ENCODE measurements around the gene HPGD. TPM values are rescaled to one million over a fixed set of nuclear protein-coding genes. Genes with fewer than 3 reads are reported as not detected.
A peak's percentile ranks its signal among the peaks of the same experiment; 100 is the strongest.

Gene HPGD
- total and polyA plus RNA-seq, 9 of the 15 experiments (the other 6 are each of a cell fraction or from before 2014, with no cell fraction given): 2.3 to 8.6 (median 4.8) TPM

- TF ChIP-seq ZNF318 (IDR thresholded peaks at IDR 0.05; ENCODE audit: borderline replicate concordance in 1 of 2, low read depth in 1 of 2) (no peak), EP400 (IDR thresholded peaks at IDR 0.05) (no peak), RAD21 (CRISPR knock-in tag; conservative IDR thresholded peaks at IDR 0.05 in 1 of 2, IDR thresholded peaks at IDR 0.05 in 1 of 2) (0 out of 4 replicates have a peak, but pooled peaks of 1 of the 2 experiments have one; percentile 18), TEAD1 (CRISPR knock-in tag; IDR thresholded peaks at IDR 0.05) (no peak), ZNF707 (CRISPR knock-in tag; conservative IDR thresholded peaks at IDR 0.05) (no peak), NRF1 (conservative IDR thresholded peaks at IDR 0.05 in 1 of 2, IDR thresholded peaks at IDR 0.05 in 1 of 2) (peak; percentile 78 to 79), CTCF (IDR thresholded peaks at IDR 0.05 in 2 of 3, conservative IDR thresholded peaks at IDR 0.05 in 1 of 3; ENCODE audit: insufficient read depth in 2 of 3, low read depth in 1 of 3, low read length in 3 of 3) (peak in 1 of 3 experiments; percentile 13; a peak in 1 of 6 replicates), MCM7 (IDR thresholded peaks at IDR 0.05) (no peak), PTRF (tag; IDR thresholded peaks at IDR 0.05) (no peak), ZNF830 (CRISPR knock-in tag; IDR thresholded peaks at IDR 0.05) (no peak), ZNF174 (CRISPR knock-in tag; IDR thresholded peaks at IDR 0.05) (no peak), ETS2 (tag; IDR thresholded peaks at IDR 0.05; ENCODE audit: borderline replicate concordance, poor library complexity, severe bottlenecking) (no peak), FOXJ3 (CRISPR knock-in tag; IDR thresholded peaks at IDR 0.05) (no peak), ATF4 (CRISPR knock-in tag; IDR thresholded peaks at IDR 0.05) (no peak), HSF4 (CRISPR knock-in tag; IDR thresholded peaks at IDR 0.05; ENCODE audit: borderline replicate concordance) (no peak), IFI16 (CRISPR knock-in tag; IDR thresholded peaks at IDR 0.05) (no peak), ZC3H11A (IDR thresholded peaks at IDR 0.05; ENCODE audit: low read depth, low read length) (no peak), NBN (IDR thresholded peaks at IDR 0.05; ENCODE audit: low read depth) (no peak), MEIS2 (IDR thresholded peaks at IDR 0.05; ENCODE audit: partially characterized antibody) (peak; percentile 45)
Observed at GRCh38 chr4:174521800-174522182, 497 bp downstream of the HPGD start (continued).
